A204.1 (cell line): ENCODE data around the gene PRRC2B.

Experiments
- FAIRE-seq: peaks from 2 replicates; lab custom pipeline; 2012; peaks lifted over from hg19 to GRCh38; lab: Jason Lieb, UNC

The PRRC2B gene

DNA sequence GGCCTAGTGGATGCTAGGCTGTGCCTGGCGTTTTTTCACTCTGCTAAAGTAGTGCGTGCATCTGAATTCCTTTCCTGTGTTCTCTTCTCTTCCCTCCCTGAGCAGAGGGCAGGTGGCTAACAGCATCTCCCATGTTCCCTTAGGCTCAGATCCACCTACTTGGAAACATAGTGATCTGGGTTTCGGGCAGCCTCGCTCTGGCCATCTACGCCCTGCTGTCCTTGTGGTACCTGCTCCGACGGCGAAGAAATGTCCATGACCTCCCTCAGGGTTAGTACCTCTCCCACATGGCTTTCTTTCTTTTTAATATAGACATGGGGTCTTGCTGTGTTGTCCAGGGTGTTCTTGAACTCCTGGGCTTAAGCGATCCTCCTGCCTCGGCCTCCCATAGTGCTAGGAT lies 127.3 kb downstream of the PRRC2B start:
- FAIRE-seq = no peak

DNA sequence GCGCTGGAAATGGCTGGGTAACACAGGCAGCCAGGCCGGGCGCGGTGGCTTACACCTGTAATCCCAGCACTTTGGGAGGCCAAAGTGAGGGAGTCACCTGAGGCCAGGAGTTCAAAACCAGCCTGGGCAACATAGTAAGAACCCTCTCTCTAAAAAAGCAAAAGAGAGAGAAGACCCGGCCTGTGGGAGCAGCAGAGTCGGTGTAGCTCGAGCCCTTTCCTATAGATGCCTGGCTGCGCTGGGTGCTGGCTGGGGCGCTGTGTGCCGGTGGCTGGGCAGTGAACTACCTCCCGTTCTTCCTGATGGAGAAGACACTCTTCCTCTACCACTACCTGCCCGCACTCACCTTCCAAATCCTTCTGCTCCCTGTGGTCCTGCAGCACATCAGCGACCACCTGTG lies 127.9 kb downstream of the PRRC2B start:
- no peak for FAIRE-seq

DNA sequence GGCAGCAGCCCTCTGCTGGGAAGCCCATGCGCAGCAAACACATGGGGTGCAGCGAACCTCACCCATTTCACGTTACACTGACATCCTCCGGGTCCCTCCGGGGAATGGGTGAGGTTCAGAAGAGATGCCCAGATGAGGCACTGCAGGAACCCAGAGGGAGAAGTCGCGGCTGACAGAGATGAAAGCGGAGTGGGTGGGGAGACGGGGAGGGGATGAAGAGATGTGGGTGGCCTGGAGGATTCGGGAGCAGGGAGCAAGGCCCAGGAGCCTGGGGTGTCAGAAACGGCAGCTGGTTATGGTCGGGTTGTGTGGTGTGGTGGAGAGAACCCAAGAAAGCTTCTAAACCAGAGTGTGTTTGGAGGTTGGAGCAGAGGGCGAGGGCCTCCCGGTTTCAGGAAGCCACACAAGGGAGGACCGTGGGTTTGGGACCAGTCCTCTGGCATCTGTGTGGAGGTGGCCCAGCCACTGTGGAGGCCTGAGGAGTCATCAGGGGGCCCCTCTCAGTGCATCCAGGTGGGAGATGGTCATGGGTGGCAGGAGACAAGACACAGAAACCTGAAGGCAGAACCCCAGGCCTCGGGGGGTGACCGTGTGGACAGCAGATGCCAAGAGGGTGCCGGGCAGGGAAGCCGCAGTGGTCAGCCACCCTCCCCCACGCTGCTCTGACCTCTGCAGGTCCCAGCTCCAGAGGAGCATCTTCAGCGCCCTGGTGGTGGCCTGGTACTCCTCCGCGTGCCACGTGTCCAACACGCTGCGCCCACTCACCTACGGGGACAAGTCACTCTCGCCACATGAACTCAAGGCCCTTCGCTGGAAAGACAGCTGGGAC lies 128.6 kb downstream of the PRRC2B start:
- no peak for FAIRE-seq

DNA sequence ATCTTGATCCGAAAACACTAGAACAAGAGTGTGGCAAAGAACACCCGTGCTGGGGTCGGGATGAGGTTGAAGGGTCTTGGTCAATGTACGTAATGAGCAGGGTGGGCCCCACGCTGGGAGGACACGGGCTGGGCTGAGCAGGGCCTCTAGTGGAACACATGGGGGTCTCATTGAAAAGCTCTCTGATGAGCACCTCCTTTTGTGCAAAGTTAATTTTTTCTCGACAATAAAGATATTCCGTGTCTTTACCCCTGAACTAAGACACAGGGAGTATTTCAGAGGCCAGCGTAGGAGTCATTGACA lies 129.2 kb downstream of the PRRC2B start:
- no peak for FAIRE-seq

DNA sequence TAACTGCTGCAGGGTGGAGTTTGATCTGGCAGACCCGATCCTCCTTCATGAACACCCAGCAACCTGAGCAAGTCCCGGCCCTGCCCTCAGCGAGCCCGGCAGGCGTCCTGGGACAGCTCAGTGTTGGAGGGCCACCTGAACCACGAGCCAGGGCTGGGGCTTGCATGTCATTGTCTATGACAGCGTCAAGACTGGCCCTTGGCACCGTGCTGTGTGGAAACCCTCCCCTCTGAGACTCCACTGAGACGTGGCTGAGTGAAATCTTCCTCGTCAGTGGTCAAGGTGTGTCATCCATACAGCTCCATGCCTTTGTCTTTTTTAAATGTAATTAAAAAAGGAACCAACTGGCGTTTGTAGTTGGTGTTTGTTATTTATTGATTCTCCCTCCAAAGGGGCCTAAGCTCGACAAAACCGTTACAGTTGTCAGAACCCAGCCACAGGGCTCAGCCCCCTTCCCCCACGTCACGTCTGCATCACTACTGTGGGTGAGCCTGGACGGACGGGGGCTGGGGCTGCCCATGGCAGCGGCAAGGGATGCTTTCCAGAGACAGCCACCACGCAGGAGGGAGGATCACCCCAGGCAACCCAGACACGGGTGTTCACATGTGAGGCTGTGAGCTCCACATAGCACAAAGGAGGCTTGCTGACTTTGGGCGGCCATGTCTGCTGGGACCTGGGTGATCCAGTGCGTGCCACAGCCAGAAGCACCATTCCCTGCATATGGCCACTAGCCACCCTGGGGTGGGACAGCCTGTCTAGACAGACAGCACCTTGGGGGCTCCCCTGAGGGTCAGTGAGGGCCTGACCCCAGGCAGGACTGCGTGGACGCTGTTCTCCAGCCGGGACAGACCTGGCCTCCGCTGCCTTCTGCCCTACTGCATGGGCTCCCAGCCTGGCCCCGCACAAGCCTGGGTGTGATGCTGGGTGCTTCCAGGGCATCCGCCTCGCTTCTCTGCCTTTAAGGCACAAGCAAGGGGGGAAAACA lies 129.9 kb downstream of the PRRC2B start:
- FAIRE-seq = no peak

DNA sequence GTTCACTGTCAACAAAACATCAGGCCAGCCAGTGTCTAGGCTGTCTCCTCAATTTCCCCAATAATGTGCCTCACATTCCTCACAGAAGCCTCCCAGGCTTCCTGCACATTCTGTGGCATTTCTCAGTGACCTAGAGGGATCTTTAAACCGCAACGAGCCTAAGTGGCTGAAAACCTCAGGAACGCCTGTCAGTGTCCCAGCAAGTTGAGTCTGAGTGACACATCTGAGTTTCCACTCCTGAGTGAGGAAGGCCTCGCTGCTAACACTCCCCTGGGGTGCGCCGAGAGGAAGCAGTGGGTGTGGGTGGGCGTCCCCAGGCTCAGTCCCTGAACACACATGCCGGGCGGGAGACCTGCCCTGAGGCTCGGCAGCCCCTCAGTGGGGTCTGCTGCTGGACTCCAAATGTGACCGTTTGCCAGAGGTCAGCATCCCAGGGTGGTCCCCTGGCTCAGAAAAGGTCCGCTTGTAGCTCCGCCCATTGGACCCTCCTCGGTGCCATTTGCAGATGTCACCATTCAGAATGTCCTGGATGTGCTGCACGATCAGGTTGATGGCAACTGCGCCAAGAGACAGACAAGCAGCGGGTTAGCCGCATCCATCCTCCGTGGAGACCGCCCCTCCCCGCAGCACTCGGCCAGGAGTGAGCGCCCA lies 130.9 kb downstream of the PRRC2B start:
- FAIRE-seq = no peak

DNA sequence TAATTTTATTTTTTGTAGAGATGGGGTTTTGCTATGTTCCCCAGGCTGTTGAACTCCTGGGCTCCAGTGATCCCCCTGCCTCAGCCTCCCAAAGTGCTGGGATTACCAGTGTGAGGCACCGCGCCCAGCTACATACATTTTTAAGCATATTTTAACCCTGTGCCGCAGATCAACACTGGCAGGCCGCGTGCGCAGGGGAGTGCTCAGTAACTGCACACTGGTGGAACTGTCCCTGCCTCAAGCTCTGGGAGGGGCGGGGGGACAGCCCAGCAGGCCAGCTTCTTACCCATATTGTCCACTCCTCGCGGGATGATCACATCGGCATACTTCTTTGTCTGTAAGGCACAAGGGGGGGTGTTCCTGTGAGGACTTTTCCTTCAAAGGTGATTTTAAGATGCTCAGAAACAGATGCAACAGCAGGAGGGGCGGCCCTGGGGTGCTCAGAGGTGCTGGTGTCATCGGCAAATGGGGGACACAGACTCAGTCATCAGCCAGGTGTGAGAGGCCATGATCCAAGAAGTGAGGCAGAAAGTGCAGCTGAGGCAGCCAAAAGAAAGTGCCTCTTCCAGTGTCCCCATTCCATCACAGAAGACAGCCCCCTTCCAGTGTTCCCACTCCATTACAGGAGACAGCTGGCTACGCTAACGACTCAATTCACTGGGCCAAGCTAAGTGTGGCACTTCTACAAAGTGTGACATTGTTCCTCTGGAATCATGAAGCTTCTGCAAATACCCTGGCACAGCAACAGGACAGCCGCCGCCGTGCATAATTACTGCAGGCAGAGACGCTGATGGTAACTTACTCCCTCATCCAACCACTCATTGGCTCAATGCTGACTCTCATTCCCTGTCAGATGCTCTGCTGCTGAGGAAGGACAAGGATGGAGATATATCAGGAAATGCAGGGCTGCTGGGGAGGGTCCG lies 132.0 kb downstream of the PRRC2B start:
- FAIRE-seq = no peak

DNA sequence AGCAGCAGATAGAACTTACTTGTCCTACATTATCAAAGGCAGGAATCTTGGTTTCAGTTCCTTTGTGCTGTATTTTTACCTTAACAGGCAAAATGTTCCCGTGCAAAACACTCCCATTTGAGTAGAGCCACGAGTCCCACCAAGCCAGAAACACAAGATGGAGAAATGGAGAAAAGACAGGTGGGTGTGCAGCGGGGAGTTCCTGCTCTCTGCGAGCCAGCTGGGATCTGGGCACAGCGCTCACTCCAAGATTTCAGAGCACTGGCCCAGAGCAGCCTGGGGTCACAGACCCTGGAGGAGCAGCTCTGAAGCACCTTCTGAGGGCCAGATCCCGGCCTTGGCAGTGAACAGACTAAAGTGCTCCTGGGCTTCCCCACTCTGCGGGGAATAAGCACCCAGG lies 134.3 kb downstream of the PRRC2B start:
- no peak for FAIRE-seq

DNA sequence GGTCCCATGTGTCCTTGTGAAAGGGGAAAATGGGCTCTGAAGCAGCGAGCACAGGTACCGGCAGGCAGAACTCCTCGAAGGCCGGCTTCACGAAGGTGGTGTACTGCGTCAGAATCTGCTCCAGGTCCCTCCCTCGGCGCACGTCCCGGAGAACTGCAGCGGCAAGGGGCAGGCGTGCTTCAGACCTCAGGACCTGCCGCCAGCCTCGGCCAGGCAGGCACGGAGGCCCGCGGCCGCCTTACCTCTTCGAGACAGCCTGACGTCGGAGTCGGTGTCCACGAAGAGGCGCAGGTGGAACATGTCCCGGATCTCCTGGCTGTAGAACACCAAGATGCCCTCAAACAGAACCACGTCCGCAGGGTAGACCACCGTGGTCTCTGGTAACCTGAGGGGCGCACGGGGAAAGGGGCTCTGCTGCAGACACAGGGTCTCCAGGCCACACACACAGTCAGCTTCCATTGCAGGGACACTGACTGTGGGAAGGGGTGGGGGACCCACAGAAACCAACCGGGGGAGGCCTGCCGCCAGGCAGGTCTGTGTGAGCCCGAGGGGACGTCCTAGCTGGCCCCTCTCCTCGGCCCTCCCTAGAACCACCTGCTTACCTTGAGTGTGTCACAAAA lies 135.1 kb downstream of the PRRC2B start:
- FAIRE-seq = no peak

DNA sequence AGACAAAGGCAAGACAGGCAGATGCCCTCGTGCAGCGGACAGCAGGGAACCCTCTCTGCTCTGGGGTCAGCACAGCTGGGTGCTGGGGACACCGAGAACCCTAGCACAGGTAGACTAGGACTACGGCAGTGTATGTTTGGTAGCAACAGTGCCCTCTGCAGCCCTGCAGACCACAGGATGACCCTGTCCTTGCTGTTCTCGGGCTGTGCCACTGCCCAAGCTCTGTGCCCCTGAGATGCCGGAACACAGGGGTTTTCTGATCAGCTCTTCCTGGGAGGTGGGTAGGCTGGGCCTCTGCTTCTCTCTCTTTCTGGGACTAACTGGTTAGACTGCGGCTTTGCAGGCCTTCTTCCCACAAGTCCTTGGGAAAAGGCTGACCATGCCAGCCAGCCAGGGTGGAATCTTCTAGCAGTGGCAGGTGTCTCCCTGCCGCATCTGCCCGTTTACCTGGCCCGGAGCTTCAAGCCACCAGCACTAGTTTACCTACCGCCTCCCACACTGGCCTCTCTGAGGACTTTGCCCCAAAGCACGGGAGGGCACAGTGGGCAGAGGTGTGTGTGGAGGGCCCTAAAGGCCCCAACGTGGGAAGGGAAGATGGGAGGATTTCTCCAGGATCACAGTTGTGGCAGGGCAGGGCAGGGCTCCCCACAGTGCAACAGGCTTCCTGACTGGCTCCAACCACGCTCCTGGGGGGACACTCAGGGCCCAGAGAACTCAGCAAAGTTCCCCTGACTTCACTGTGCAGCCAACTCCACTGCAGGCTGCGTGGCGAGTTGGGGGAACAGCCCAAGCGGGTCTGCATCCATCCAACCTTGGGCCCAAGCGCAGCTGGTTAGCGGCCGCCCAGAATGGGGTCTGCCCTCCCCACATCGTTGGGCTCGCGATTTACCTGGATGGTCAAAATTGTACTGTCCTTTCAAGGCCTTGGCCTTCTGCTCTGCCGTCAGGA lies 136.0 kb downstream of the PRRC2B start:
- no peak for FAIRE-seq

DNA sequence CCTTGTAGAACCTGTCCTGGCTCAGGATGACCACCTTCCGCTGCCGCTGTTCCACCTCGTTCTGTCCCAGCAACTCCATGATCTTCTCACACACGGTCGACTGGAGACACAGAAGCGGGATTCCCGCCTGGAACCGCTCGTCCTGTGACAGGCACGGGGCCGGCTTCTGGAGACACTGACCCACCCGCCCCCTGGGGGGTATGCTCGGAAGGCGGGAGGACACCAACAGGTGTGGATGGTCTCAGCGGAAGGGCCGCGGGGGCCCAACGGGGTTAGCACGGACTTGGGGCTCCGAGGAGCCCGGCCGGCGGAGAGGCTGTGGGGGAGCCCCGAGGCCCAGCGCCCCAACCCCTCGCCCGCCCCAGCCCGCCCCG lies 136.6 kb downstream of the PRRC2B start:
- no peak for FAIRE-seq

DNA sequence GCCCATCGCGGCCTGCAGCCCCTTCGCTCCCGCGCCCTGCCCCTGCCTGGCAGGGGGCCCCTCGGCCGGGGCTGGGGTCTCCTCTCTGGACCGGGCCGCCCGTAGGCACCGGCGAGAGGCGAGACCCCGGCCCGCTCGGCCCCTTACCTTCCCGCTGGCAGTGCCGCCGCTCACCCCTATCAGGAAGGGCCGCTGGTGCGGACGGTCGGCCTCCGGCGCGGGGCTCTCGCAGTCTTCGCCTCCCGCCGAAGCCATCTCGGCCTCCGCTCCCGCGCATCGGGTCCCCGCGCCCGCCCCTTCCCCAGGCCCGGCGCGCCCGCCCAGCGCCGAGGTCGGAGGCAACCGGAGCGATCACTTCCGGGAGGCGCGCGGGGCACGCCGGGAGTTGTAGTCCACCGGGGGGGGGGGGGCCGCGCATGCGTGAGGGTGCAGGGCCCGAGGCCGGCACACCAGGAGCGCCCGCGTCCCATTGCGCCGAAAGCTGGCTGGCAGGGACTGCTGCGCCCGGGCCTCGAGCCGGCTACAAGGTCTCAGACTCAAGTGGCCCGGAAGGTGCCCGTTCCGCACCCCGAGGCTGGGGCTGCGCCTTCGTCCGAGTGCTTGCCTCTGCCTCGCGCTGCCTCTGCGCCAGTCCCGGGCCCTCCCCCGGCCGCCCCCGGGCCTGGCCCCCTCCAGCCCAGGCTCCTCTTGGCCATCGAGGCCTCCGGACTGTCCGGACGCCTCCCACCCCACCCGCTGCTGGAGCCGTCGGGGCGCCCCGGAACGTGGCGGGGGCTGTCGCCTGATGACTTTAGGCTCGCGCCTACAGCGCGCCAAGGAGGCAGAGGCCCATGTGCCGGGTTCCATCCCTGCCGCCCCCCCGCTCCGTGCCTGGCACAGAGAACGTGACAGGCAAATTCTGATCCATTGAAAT lies 137.3 kb downstream of the PRRC2B start, which contains the start of gene UCK1:
Gene UCK1, minus strand, starts transcription at position 344 of the 913 bp plus-strand sequence. Its CDS starts 89 bp downstream, at position 255.
- no peak for FAIRE-seq

DNA sequence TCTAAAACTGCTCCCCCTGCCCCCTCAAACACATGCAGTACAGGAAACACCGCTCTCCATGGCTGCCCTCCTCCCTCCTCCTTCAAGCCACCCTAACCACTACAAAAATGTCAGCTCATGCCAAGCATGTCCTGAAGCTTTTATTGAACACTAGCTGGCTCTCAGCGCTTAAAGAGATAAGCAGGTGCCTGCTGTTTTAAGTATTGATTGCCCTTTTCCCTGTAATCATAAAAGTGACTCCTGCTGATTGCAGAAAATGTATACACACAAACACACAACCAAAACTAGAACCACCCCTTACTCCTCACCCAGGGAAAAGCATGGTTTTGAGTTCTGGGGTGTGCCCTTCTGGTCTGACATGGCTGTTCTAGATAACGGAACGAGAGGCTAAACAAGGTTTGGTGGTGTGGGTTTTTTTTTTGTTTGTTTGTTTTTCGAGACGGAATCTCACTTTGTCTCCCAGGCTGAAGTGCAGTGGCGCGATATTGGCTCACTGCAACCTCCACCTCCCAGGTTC lies 140.9 kb downstream of the PRRC2B start:
- no peak for FAIRE-seq

DNA sequence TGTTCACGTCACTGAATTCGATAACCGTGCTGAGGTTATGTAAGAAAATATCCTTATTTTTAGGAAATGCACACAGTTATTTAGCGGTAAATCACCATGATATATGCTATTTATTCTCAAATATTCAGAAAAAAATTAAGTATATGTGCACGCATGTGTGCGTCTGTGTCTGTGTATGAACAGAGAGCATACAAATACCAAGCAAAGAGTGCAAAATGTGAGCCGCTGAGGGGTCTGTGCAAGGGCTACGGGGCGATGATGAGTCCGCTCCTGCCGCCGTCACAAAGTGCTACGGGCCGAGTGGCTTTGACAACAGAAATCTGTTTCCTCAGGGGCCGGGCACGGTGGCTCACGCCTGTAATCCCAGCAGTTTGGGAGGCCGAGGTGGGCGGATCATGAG lies 144.1 kb downstream of the PRRC2B start:
- FAIRE-seq = no peak

DNA sequence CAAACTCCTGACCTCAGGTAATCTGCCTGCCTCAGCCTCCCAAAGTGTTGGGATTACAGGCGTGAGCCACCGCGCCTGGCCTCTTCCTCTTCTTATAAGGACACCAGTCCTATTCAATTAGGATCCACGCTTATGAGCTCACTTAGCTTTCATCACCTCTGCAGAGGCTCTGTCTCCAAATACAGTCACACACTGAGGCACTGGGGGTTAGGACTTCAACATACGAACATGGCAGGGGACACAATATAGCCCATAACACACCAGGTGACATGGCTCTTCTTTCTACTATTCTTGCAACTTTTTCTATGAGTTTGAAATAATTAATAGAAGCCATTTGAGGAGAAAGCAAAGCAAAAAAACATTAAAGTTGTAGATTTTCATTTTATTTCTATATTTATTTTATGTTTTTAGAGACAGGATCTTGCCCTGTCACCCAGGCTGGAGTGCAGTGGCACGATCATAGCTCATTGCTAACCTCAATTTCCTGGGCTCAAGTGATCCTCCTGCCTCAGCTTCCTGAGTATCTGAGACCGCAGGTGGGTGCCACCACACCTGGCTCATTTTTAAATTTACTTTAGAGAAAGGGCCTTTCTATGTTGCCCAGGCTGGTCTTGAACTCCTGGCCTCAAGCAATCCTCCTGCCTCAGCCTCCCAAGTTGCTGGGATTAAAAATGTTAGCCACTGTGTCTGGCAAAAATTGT lies 145.5 kb downstream of the PRRC2B start:
- no peak for FAIRE-seq

DNA sequence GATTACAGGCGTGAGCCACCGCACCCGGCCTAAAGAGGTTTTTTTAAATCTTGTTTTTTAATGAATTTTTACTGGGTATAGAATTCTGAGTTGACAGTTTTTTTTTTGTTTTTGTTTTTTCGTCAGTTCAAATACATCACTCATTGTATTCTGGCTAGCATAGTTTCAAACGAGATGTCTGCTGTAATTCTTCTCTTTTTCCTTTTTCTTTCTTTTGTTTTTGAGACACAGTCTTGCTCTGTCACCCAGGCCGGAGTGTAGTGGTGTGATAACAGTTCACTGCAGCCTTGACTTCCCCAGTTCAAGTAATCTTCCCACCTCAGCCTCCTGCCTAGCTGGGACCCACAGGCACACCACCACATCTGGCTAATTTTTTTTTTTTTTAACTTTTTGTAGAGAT lies 149.3 kb downstream of the PRRC2B start:
- FAIRE-seq = no peak

DNA sequence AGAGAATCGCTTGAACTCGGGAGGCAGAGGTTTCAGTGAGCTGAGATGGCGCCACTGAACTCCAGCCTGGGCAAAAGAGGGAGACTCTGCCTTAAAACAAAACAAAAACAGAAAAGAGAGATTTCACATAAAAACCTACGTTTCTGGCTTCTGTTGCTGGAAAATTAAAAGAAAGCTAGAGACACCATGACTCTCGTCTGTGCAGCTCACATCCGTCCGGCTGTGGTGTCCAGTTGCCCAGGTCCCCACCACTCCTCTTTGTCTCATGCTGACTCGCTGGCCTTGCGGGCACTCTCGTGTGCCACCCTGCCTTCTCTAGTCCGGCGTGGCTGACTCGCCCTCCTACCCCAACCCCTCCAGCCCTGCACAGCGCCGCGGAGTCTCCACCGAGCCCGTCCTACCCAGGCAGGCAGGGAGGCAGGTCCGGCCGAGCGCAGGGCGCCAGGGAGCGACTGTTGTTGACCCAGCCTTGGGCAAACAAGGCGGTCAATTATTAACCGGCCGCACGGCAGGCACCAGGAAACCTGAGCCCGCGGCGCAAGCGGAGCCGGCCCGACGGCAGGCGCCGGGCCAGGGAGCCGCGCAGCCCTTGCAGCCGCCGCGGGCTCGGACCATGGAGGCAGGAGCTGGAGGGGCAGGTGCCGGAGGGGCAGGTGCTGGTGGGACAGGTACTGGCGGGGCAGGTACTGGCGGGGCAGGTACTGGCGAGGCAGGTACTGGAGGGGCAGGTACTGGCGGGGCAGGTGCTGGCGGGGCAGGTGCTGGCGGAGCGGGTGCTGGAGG lies 151.3 kb downstream of the PRRC2B start, which contains the start of gene PRRT1B:
Gene PRRT1B, plus strand, starts transcription at position 521 of the 783 bp plus-strand sequence. Its CDS starts 93 bp downstream, at position 614.
- no peak for FAIRE-seq
